Stimulated activated CD4-positive, alpha-beta T cell treated with anti-CD3 and anti-CD28 coated beads, Interleukin-2, amount 100 ng/mL, for 4 hours (primary cell): ENCODE results near the gene LMBR1L.

Experiments used
- DNase-seq: peaks from one replicate; pipeline ENCODE4 v3.0.0-alpha.2; 2020; ENCODE audit warnings: low read depth

Gene LMBR1L

GRCh38 chr12:49111206-49111605 is 559 bp upstream of the LMBR1L start:
- DNase-seq, result no peak

DNA sequence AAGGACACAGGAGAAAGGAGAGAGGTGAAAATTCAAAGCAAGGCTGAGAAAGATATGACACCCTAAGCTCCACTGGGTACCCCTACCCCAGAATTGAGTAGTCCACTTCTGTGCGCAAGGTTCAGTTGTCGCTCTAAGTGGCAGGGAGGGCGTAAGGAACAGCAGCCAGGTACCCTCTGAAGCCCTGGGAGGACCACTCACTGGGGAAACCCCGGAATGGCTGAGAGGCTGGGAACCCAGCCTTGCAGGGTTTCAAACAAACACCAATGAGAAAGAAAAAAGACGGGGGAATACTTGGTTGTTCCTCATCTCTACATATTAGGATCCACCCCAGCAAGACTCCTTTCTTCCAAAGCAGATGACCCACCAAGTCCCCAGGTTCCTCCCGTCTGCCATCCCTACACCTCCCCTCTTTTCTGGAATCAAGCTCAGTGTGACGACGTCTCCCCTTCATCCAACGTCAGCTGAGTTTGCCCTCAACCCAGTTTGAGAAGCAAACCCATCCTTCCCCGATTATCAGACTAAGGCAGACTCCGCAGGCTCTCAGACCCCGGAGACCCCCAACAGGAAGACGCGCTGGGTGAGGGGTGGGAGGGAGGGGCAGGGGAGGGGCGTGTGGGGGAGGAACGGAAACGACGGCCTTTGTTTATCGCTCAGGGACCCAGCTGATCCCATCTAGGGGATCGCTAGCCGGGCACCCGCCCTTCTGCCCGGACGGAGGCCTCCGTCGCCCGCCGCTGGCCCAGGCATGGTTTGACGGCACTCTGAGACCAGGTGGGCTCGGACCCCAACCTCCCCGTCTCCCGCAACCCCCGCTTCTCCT is 795 bp downstream of the LMBR1L start:
- DNase-seq, result no peak

- DNase-seq, result no peak
Observed at GRCh38 chr12:49108958-49109404, 1.7 kb downstream of the LMBR1L start.

DNA sequence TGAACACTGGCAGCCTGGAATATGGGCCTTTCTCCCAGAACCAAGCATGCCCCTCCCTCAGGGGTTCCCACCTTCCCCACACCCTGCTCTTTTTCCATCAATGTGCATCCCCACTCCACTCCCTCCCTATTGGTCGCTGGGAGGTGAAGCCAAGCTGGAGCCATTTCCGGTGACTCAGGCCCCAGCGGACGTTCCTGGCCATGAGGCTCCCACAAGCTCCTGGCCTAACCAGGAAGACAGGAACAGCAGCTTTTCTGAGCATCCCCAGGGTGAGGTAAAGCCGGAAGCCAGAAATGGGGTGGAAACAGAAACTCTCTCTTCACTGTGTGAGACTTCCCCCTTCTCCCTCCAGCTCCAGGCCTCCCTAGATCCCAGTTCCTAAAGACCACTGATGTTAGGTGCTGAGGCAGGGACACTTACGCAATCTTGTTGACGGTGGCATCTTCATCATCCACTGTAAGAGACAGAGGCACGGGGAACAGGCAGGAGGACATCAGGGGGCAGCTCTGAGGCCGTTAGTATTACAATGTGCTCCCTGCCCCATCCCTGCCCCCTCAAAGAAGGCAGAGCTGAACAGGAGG is 5.1 kb downstream of the LMBR1L start:
- no peak for DNase-seq

DNA sequence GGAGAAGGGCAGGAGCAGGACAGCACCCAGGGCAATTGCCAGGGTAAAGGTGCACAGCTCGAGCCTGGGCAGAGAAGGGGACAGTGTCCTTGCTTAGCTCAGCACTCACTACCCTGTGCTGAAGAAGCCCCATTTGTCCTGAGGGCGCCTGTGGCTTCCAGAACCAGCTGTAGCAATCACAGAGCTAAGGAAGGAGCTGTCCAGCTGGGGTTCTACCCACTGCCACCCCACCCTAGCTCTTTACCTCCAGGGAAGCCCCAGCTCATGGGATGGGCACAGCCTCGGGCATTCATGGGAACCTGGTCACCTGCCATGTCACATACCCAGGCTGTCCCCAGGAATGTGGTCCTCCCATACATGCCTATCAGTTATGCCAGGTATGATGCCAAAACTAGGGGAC is 5.8 kb downstream of the LMBR1L start:
- no peak for DNase-seq

DNA sequence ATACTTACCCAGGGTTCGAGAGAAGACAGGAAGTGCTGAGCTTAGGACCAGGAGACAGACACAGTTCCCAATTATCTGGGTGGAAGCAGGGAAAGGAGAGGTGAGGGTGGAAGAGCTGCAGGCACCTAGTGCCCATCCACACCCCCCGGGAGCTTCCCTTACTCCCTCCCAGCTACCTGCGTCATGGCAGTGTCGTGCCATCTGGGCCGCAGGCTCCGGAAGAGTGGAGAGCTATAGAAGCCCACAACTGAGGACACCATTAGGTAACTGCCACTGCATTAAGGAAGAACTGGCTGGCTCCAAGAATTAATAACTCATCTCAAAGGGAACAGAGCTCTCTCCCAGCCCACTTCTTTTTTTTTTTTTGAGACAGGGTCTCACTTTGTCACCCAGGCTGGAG is 10.3 kb downstream of the LMBR1L start:
- DNase-seq, result no peak

DNA sequence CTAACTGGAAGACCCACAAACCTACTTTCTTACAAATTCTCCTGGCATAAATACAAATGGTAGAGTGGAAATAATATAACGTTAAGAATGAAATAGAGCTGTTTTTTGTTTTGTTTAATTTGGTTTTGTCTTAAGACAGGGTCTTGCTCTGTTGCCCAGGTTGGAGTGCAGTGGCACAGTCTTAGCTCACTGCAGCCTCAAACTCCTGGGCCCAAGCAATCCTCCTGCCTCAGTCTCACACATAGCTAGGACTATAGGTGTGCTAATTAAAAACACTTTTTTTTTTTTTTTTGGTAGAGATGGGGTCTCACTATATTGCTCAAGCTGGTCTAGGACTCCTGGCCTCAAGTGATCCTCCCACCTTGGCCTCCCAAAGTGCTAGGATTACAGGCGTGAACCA is 11.9 kb downstream of the LMBR1L start:
- DNase-seq, result no peak

- peak; percentile 35 for DNase-seq
Observed at GRCh38 chr12:49098035-49098451, 12.6 kb downstream of the LMBR1L start.

GRCh38 chr12:49097381-49097780 is 13.3 kb downstream of the LMBR1L start:
- DNase-seq, result no peak

- DNase-seq, result no peak
Observed at GRCh38 chr12:49094975-49095365, 15.7 kb downstream of the LMBR1L start.

GRCh38 chr12:49094160-49094974 is 16.3 kb downstream of the LMBR1L start, which contains the start of gene DHH:
TSS of gene DHH (minus strand) at chr12:49094801. CDS start at chr12:49094512, 289 bp downstream.
- DNase-seq, result no peak

DNA sequence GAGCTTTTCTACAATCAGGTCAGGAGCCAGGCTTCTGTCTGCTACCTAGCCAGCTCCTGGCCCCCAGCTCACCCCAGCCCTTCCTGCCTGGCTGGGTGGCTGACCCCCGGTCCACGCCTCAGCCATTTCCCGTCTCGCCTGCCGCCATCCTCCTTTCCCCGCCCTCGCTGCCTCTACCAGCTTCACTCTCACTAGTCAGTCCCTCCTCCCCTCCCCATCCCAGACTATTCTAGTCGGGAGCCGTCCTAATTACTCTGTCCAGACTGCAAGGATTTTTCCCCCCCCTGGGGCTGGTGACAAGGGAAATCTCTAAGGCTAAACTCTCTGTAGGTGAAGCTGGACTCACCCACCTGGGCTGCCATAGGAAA is 16.9 kb downstream of the LMBR1L start:
- DNase-seq, result no peak

DNA sequence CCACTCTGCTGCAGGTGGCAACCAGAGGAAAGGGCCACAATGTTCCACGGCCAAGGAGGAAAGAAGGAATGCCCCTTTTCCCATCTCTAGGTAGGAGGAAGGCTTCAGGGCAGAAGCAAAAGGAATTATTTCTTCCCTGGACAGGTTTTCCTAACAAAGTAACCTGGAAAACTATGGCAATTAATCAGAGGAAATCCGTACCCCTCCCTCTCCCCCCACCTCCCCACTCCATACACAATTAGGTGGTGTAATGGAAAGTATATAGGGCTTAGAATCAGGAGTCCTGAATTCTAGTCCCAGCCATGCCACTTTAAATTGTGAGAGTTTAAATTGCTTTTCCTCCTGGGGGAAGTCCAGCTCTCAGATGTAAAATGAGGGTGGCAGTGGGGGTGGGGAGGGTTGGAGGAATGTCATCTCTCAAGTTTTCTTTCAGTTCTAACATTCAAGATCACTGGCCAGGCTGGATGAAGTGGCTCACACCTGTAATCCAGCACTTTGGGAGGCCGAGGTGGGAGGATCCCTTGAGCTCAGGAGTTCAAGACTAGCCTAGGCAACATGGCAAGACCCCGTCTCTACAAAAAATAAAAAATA is 17.7 kb downstream of the LMBR1L start:
- no peak for DNase-seq

- DNase-seq, result peak; percentile 67
Observed at GRCh38 chr12:49092086-49092815, 18.4 kb downstream of the LMBR1L start.

GRCh38 chr12:49091836-49092085 is 18.9 kb downstream of the LMBR1L start:
- no peak for DNase-seq

DNA sequence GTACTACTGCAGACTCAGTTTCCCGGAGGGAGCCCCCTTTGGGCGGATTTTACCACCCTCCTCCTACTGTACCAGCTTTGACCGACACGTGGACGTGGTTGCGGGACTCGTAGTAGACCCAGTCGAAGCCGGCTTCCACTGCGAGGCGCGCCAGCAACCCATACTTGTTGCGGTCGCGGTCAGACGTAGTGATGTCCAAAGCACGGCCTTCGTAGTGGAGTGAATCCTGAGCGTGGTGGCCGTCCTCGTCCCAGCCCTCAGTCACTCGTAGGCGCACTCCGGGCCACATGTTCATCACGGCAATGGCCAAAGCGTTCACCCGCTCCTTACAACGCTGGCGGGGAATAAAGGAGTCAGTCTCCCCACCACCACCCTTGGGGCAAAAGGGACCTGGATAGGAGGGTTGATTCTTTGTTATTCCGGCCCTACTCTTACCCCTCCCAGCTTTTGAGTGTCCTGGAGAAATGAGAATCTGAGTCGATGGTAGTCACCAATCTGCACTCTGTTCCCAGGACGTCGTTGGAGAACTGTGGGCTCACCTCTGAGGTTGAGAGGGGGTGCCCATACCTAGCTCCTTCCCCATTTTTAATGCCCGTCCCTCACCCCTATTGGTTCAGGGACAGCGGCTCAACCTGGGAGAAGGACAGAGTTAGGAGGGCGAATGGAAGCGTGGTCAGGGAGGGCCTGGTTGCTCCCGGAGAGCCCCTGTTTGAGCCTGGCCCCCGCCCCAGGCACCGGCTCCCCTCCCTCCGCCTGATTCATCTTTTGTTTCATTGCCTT is 19.4 kb downstream of the LMBR1L start:
- DNase-seq, result no peak

- DNase-seq, result no peak
Observed at GRCh38 chr12:49089821-49090773, 20.6 kb downstream of the LMBR1L start.

DNA sequence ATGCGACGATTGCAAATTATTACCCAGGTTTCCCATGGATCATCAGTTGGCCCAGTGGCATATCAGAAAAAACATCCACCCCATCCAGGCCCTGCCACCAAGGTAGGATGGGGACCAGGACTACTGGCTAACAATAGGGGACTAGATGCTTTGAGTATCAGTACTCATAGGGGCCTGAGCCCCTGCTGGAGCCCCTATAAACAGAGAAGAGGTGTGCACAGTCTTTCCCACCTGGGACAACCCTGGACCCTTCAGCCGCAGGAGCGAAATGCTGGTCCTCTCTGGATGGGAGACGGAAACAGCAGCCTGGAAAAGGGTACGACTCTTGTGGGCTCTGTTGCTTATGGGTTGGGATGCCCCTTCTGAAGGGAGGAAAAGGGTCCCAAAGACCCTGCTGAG is 21.7 kb downstream of the LMBR1L start:
- no peak for DNase-seq

GRCh38 chr12:49088150-49088931 is 22.3 kb downstream of the LMBR1L start:
- peak; percentile 60 for DNase-seq
